GM21381 (cell line): ENCODE measurements around the gene NAAA.
"Not testable (repeated sequence)": the region's sequence is repeated elsewhere in the genome, so short reads cannot be mapped to it uniquely, and the experiment has no call there.

Source experiments
- ATAC-seq: cut with Tn5 transposase; IDR thresholded peaks from one replicate; pipeline ENCODE4 v1.9.1; 2021; ENCODE audit warnings: mild to moderate bottlenecking, moderate library complexity; ENCODE audit not compliant: unreplicated experiment

The NAAA gene

DNA sequence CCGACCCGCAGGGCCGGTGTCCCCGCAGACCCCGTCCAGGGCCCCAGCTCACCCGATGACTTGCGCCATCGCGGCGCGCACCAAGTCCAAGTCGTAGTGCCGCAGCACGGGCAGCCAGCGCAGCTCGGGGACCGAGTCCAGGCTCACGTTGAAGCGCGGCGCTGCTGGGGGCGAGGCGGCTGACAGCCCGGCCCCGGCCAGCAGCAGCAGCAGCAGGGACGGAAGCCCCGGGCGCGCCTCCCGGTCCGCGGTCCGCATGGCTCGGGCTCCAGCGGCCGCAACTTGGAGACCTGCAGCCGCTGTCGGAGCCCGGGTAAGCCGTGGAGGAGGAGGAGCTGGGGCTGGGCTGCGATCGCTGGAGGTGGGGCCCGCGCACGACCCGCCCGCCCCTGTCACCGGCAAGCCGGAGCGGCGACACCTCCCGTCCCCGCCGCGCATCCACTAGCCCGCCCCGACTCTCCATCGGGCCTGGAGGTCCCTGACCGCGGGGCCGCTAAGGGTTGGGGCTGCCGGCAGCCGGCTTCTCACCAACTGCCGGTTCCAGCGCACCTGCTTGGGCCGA, at the start of gene NAAA:
TSS of gene NAAA (minus strand) at position 322 of the 562 bp plus-strand sequence. CDS start at position 258, 64 bp downstream.
- peak; percentile 67 for ATAC-seq

DNA sequence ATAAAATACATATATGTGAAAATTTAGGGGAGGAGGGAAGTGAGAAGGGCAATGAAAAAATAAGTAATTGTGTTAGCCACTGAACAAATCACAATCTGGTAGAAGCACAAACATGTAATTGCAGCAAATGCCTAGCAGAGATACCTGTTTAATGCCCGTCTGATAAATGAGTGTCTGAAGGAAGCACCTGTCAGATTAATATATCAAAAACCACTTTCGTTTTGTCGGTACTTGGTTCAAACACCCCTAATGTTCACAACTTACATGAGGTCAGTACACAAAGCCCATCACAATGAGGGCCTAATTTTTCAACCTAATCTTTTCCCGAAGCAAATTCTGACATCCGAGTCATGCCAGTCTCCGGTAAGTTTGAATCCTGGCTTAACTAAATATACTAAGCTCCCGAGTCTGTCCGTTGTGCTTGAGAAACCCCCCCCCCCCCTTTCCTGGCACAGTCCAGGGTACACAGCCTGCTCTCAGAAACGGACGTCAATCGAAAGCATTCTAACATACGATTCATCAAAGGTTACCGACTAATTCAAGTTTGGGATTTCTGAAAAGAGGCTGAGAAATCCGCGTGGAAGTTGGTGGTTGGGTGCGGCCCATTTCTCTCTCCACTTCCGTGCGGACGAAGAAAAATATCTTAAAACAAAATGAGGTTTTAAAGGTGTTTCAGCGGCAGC, 49.2 kb upstream of the NAAA start:
- no peak for ATAC-seq

GRCh38 chr4:75985116-75985515, 44.3 kb upstream of the NAAA start:
- no peak for ATAC-seq

DNA sequence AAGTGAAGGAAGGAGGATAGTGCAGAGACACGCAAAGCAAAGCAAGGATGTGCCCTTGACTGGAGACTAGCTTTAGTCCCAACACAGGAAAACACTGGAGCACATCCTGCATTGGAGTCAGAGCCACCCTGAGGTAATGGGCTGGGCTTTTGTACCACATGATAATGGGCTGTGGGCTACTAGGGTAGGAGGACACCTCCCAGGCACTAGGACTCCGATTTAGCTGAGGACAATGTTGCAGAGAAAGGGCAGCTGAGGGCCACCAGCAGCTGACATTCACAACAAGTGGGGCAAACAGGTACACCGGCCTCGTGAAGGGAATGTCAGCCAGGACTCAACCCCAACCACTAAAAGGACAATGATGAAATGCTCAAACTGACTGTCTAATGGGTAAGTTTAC, 39.8 kb upstream of the NAAA start:
- ATAC-seq, result no peak

GRCh38 chr4:75976177-75976576, 35.4 kb upstream of the NAAA start:
- no peak for ATAC-seq

DNA sequence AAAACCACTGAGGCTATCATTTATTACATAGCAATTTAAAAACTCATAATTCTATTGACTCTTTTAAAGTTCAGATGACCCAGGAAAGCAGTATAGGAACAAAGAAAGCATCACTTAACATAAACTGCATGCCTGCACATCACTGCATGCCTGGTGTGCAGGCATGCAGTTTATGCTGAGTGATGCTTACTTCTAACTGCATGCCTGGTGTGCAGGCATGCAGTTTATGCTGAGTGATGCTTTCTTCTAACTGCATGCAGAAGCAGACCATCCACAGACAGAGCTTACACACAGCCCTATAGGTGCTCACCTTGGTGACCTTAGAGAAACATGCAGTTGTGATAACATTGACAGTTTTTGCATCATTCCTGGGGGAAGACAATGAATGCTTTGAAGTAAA, 33.0 kb upstream of the NAAA start:
- no peak for ATAC-seq

DNA sequence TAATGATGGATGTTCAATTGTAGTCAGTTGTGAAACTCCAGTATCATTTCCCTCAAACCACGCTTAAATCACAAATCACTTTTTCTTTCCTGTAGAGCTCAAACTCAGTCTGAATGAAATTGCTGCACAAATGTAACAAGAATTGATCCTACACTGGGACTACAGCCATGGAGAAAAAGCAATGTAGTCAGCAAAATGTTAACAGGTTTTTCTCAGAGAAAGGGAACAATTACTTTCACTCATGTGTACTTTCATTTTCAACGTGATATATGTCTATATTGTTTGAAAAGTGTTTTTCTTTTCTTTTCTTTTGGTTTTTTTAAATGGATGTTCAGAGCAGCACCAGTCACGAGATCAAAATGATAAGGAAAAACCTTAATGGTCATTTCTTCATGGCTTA, 27.3 kb upstream of the NAAA start:
- ATAC-seq, result no peak

DNA sequence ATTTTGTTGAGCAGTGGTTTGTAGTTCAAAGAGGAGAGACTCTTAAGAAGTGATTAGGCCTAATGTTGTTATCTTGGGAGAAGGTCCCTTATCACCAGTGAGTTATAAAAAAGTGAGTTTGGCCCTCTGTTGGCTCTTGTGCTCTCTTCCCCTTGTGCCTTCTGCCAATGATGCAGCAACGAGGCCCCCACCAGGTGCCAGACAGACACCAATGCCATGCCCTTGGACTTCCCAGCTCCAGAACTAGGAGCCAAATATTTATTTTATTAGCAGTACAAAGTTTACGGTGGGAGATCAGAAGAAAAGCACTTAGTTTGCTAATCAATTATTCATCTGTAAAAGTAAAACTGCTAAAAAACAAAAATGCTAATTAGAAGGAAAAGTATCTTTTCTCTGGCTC, 22.7 kb upstream of the NAAA start:
- no peak for ATAC-seq

DNA sequence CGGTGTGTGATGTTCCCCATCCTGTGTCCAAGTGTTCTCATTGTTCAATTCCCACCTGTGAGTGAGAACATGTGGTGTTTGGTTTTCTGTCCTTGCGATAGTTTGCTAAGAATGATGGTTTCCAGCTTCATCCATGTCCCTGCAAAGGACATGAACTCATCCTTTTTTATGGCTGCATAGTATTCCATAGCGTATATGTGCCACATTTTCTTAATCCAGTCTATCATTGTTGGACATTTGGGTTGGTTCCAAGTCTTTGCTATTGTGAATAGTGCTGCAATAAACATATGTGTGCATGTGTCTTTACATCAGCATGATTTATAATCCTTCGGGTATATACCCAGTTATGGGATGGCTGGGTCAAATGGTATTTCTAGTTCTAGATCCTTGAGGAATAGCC, 21.3 kb upstream of the NAAA start:
- ATAC-seq, result not testable (repeated sequence)

DNA sequence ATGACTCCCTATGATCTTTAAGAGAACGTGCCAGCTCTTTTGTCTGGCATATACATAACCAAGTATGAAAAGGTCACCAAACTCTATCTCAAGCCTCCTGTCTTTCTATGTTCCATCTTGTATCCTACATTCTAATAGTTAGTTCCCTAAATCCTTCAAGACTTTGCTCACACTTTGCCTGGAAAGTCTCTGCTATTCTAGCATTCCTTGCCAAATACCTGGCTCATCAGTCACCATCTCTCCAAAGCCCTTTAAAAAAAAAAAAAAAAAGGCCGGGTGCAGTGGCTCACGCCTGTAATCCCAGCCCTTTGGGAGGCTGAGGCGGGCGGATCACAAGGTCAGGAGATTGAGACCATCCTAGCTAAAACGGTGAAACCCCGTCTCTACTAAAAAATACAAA, 17.7 kb upstream of the NAAA start:
- ATAC-seq, result not testable (repeated sequence)

- ATAC-seq, result not testable (repeated sequence)
Measured at GRCh38 chr4:75954811-75955210, 14.0 kb upstream of the NAAA start.

DNA sequence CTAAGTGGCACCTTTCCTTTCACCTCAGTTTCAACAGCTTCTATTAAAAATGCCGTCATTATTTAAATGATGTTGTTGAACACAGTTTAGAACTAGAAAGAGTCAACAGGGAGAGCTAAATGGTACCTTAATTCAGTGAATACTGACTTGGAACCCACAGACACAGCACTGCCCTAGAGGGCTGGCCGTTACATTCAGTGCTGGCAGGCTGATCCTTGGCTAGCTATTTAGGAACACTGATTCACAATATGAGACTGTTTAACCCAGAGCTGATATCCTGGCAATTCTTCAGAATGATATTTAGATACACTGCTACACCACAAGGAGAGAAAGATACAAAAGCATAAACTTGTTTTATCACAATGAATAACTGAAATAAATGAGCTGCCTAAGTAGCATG, 12.7 kb upstream of the NAAA start:
- ATAC-seq, result no peak

DNA sequence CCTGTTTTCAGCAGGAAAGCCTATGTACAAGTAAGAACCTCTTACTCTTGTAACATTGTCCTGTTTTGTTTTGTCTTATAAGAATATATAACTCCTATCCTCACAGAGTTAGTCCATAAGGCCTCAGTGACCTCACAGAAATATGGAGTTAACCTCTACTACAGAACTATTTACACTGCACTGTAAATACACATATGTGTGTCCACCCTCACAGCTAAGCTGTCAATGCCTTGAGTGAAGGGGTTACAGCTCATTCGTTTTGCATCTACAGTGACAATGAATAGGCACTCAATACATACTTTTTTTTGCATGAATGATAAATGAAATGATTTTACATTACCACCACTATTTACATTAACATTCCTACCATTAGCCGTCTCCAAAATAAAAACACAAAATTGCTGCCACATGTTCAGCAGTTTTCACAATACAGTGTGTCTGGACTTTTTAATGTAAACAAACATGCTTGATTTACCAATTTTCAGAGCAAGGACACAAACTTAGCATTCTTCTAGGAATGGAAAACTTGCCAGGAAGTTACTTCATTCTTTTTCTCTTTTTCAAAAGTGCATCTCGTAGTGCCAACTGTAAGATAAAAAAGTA, 9.5 kb upstream of the NAAA start:
- ATAC-seq, result no peak

- peak; percentile 69 for ATAC-seq
Measured at GRCh38 chr4:75948822-75949444, 8.1 kb upstream of the NAAA start.

DNA sequence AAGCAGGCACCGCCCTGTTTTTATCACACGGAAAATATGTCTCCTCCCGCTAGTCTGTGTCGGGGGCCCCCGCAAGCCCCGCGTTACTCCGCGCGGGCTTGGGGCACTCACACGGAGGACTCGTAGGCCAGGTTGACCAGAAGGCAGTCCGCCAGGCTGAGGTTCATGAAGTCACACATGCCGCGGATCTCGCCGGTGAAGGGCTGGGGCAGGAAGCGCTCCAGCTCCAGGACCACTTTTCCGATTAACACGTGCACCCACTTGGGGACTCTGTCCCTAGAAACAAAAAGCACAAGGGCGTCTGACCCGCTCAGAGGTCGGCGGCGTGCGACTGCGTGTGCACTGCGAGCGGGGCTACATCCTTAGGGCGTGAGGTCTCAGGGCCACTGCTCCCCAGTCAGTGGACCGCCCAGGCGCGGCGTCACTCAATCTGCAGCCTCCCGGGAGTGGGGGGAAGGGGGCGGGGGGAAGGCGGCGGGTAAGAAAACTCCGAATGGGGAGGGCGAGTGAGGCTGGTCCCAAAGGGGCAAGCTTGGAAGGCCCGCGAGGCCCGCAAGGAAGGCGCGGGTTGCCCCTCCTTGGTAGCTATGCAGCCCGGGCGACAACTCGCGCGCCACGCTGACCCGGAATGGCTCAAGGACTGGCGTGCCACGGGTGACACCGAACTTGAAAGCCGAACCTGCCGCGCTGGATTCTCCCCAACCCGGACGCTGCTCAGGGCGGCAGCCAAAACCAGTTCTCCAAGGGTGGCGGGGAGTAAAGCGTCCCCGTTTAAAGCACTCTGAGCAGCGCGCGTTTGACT, 722 bp downstream of the NAAA start:
- peak; percentile 51 for ATAC-seq

GRCh38 chr4:75935628-75936027, 5.2 kb downstream of the NAAA start:
- no peak for ATAC-seq

GRCh38 chr4:75930152-75930551, 10.7 kb downstream of the NAAA start:
- no peak for ATAC-seq

GRCh38 chr4:75924916-75925315, 15.9 kb downstream of the NAAA start:
- ATAC-seq, result not testable (repeated sequence)

DNA sequence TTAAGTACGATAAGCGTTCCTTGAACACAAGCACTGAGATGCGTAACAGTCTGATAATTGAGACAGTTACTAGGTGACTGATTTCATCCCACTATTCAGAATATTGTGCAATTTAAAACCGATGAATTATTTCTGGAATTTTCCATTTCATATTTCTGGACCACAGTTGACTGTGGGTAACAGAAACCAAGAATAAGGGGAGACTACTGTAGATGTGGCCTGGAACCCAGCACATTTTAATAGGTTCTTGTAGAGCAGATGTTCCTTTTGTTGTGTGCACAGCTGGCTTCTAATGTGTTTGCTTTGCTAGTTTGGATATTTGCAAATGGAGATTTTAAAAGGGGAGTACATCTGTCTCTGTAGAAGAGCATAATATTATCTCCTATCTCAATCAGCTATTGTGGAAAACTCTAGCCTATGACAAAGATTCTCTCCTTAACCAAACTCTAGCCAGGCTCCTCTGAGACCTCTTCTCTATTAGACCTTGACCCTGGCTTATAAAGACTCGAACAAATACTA, 16.4 kb downstream of the NAAA start:
- no peak for ATAC-seq

DNA sequence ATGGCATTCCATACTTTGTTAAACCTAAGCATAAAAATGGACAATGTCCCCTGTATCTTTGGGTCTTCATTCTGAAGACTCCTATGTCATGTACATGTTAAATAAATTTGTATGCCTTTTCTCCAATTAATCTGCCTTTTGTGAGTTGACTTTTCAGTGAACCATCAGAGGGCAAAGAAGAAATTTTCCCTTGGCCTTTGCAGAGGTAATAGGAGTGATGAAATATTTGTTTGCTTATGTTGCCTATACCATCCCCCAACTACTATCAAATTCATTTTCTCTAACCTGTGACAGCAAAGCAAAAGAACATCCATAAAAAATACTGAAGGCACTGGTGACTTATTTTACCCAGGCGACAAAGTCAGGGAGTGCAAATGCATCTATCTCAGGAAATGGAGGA, 18.2 kb downstream of the NAAA start:
- no peak for ATAC-seq

DNA sequence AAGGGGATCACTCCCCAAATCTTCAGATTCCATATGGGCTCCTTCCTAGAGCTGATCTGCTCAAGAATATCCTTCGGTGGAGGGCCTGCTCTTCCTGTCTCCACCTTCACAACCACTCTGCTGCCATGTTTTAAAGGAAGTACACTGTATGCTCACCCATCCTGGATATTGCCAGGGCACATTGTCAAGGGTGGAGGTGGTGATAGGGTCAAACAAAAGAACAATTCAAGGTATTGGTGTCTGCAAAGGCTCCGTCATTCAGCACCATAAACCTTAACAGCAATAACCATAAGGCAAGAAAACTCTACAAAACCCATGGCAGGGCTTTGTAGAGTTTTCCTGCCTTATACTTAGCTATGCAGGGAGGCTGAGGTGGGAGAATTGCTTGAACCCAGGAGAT, 18.9 kb downstream of the NAAA start:
- ATAC-seq, result no peak
